T-helper 2 cell (primary cell): ENCODE measurements around the gene DNAAF8.
"Not testable (repeated sequence)": the region's sequence is repeated elsewhere in the genome, so short reads cannot be mapped to it uniquely, and the experiment has no call there.

Source experiments
- DNase-seq, 5 experiments: peaks; one replicate each; pipeline versions ENCODE4 v3.0.0 to v3.0.0-alpha.2; 2012 to 2022

The DNAAF8 gene

GRCh38 chr16:4724661-4725270 is 9.6 kb upstream of the DNAAF8 start:
- no peak for DNase-seq

GRCh38 chr16:4726616-4727015 is 7.7 kb upstream of the DNAAF8 start:
- DNase-seq: no peak

DNA sequence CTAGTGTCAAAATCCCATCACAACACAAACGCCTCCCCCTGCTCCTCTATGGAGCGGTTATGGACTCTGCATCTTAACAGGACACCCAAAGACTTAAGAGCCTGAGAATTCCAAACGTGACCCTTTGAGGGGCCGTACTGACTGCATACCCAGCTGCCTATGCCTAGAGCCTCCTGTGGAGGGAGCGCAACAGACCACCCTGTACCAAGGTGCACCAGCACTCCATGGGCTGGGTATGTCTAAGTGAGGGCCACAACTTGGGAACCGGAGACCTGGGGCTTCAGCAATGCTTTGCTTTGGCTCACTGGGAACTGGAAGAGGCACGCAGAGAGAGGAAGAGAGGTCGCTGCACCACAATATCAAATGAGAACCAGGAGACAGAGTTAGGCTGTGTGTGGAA is 5.7 kb upstream of the DNAAF8 start:
- no peak for DNase-seq

GRCh38 chr16:4729876-4730275 is 4.5 kb upstream of the DNAAF8 start:
- no peak for DNase-seq

GRCh38 chr16:4733211-4733742 is 1.1 kb upstream of the DNAAF8 start:
- DNase-seq: no peak

DNA sequence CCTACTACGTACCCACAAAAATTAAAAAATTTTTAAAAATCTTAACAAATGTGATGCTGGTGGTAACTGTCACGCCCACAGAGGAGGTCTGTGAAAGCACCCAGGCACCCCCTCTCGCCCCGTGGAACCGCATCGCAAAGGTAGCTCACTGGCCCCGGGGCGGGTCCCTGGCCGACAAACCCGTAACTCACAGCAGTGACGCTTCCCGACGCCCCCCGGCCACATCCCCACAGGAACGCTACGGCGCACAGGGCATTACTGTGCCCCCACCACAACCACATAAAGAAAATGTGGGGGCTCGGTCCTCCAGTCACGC is 632 bp upstream of the DNAAF8 start:
- peak in 3 of 5 experiments; percentile 9 to 33 (median 27) for DNase-seq

DNA sequence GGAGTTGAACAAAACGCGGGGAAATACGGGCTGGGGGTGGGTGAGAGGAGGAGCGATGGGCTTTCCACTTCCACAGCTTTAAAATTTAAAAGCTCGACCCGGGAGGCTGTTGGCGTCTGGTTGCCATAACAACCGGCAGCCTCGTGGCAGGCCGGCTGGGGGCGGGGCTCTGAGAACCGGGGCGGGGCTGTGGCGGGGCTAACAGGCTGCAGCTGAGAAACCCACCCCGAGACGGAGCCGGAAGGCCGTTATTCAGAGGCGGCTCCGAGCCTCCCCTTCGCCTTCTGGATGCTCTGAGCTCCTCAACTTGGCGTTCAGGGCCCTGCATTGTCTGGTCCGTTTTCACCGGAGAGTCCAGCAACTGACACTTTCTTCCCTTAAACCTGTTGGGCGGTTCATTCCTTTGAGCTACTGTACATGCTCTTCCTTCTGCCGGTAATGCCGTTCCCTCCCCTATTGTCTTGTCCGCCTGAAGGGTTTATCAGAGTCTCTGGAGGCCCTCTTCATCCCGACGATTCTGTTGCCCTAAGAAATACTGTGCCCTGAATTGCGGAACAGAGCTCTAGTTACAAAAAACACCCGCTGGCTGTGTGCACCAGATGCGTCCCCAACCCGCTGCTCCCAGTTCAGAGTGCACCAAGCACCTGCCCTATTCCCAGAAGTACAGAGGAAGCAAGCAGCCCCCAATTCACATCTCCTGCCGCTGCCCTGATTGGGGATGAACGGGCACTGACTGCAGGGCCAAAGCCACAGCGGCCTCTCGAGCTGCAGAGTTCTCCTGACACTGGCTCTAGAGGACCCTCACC is 596 bp downstream of the DNAAF8 start:
- DNase-seq: peak; percentile 86 to 93 (median 89)

- DNase-seq: no peak
These were observed 2.2 kb downstream of the DNAAF8 start for GRCh38 chr16:4736546-4736945.

- DNase-seq: no peak
These were observed 3.2 kb downstream of the DNAAF8 start for GRCh38 chr16:4737545-4737944.

DNA sequence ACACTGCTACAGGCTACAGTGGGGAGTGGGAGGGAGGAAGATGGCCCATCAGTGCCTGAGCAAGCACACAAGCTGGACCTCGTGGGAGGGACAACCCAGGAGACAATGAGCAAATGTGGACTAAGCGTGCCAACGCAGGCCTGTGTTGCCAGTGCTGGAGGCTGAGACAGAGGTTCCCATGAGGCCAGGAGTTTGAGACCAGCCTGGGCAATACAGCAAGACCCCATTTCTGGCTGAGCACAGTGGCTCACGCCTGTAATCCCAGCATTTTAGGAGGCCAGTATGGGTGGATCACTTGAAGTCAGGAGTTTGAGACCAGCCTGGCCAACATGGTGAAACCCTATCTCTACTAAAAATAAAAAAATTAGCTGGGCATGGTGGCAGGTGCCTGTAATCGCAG is 4.0 kb downstream of the DNAAF8 start:
- DNase-seq: not testable (repeated sequence)

DNA sequence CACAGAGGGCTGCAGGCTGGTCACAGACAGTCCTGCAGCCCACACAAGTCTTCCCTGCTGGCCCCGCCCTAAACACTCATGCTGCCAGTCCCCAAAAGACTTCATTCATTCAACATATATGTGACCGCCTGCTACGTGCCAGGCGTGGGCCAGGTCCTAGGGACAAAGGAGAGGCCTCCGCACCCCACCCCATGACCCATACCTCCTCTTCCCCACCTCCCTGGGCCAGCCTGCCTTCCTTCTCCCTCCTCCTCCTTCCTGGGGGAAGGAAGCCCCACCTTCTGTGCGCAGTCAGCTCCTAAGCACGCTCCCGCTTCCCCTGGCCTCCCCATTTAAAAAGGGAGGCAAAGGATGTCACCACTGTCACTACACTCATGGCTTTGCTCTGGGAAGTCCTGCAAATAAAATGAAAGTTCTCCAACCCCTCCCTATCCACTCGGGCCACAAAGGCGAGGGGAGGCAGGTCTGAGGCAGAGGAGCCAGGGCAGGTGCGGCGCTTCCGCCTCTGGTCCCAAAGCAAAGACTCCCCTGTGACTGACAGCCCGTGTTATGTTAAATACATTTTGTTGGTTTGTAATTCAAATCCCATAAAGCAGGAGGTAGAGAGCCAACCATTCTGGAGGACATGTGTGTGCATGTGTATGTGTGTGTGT is 9.0 kb downstream of the DNAAF8 start:
- no peak for DNase-seq

DNA sequence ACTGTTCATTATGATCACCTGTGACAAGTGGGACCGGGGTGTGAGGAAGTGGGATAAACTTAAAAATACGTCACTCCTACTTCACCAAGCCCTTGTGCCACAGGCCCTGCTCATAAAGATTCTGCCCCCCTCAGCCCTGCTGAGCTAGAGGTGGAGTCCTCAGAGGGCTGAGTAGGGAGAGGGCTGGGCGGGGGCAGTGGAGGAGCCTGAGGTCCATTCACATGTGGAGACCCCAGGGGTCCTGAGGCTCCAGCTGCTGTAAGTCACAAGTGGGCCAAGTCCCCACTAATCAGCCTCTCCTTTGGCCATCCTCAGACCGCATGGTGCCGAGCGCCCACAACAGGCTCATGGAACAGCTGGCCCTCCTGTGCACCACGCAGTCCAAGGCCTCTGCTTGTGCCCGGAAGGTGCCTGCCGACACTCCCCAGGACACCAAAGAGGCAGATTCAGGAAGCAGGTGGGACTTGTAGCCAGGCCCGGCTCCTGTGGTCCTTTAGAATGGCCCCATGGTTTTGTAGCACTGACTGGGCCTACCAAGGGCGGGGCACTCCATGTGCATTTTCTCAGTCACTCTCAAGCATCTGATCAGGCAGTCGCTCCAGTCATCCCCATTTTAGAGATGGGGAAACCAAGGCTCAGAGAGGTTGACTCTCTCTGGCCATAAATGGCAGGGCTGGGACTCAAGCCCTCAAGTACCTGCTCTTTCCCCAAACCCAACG is 10.4 kb downstream of the DNAAF8 start:
- no peak for DNase-seq

DNA sequence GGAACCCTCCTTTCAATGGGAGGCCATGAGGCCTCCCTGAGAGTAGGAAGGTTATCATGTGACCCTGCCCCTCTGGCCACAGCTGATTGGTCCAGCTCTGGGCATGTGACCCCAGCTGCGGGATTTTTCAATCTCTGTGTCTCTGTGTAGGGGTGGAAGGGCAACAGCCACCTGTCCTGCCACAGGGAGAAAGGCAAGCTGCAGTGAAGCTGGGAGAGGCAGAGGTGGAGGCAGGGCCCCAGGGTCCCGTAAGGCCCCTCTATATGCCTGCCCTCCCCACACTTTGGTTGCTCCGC is 10.9 kb downstream of the DNAAF8 start:
- no peak for DNase-seq

DNA sequence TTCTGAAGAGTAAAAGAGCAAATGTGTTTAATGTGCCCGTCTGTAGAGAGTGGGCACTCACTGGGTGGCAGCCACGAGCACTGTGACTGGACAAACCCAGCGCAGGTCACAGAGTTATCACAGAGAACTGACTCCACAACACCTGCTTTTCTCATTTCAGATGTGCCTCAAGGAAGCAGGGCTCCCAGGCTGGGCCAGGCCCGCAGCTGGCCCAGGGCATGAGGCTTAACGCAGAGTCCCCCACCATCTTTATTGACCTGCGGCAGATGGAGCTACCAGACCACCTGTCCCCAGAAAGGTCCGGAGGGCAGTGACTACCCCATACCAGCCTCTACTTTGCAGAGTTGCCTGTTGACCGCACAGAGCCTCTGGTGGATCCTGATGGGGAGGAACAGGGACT is 11.9 kb downstream of the DNAAF8 start:
- DNase-seq: no peak

DNA sequence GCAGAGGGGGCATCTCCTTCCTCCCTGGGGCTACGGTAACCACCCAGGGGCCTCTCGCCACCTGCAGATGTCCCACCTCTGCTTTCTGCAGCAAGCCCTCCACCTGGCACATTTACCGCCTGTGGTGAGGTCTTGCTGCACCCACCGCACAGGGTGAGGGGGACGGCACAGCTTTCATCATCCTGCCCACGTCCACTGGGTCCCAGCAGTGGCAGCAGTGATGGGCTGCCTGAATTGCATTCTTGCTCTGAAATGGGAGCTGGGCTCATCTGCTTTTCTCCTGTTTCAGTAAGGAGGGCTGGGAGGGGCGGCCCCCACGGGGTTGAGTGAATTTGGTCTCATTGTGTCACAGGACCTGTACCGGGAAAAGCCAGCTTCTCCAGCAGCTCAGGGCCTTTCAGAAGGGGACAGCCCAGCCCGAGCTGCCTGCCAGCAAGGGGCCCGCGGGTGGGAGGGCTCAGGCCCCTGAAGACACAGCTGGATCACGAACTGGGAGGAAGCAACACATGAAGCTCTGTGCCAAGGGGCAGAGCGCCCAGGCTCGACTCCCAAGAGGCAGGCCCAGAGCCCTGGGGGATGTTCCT is 12.7 kb downstream of the DNAAF8 start:
- DNase-seq: no peak

GRCh38 chr16:4747906-4748681 is 13.8 kb downstream of the DNAAF8 start:
- no peak for DNase-seq

GRCh38 chr16:4748682-4749411 is 14.5 kb downstream of the DNAAF8 start:
- DNase-seq: no peak

GRCh38 chr16:4749700-4750257 is 15.4 kb downstream of the DNAAF8 start:
- no peak for DNase-seq

GRCh38 chr16:4750896-4751295 is 16.6 kb downstream of the DNAAF8 start:
- DNase-seq: no peak

DNA sequence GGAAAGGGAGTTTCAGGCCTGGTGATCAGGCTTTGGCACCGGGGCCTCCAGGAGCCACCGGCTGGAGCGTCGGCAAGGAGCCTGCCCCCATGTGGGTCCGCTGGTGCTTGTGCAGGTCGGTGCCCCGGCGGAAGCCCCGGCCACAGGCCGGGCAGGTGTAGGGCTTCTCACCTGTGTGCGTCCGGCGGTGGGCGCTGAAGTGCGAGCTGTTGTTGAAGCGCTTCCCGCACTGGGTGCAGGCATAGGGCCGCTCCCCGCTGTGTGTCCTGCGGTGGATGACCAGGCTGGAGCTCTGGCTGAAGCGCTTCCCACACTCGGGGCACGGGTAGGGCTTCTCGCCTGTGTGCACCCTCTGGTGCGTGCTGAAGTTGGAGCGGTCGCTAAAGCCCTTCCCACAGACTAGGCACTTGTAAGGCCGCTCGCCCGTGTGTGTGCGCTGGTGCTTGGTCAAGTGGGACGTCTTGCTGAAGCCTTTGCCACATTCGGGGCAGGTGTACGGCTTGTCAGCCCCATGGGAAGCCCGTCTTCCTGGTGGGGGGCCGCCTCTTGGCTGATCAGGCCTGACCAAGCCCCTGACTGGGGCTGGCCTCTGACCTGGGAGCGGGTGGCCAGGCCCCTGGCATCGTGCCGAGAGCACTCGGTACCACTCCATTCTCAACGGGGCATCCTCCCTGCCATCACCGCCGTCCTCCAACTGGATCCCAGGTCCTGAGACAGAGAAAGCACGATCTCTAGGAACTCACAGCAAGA is 18.2 kb downstream of the DNAAF8 start:
- DNase-seq: no peak
